Measurements from ENCODE around the gene BTBD9. TPM values are rescaled to one million over a fixed set of nuclear protein-coding genes. Genes with fewer than 3 reads are reported as not detected.

Gene BTBD9
- total RNA-seq, 4 donors from 2014 or later = 15.4 to 50.0 (median 21.9) TPM

DNA sequence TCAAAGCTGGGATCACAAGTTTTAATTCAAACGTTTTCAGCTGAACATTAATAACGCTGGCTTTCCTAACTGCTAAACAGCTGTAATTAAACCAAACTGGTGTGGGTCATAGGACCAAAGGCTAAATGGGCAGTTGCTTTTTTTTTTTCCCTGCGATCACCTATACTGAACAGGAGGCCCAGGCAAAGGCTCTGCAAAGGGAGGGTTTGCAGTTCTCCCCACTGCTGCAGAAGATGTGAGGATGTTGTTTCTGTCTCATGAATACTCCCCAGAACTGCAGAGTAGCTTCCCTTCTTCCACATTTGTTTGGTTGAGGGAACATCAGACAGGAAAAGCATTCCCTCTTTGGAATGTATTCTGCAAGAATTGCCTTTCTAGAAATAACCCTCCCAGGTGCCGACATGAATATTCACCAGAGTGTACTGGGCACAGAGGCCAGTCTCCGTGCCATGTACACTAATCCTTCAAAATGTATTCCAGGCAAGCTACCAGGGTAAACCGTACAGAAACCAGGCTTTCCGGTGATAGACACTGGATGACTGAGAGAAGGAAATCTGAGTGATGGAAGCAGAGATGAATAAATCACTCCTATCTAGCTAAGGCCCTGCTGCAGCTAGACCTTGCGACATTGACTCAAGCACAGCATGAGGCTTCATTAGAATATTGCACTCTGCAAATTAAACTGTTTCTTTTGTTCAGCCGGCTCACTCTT, 370.1 kb downstream of the BTBD9 start:
- H3K4me1 ChIP-seq = no peaks in the 10 kb centered on the region
- DNase-seq (ENCODE audit: low spot score in 2 of 2) = no peak
- no peak overlapping the region for H3K4me3 ChIP-seq
- 79% methylated on average over 9 of the region's 9 CpGs for WGBS
- no peak overlapping the region for H3K27ac ChIP-seq
- H3K36me3 ChIP-seq = no peaks in the 10 kb centered on the region
- TF ChIP-seq EP300 (IDR thresholded peaks at IDR 0.05) (no peak), POLR2A (IDR thresholded peaks at IDR 0.05) (no peak), POLR2AphosphoS5 (IDR thresholded peaks at IDR 0.05) (no peak)
- TF ChIP-seq, protein P1, sequence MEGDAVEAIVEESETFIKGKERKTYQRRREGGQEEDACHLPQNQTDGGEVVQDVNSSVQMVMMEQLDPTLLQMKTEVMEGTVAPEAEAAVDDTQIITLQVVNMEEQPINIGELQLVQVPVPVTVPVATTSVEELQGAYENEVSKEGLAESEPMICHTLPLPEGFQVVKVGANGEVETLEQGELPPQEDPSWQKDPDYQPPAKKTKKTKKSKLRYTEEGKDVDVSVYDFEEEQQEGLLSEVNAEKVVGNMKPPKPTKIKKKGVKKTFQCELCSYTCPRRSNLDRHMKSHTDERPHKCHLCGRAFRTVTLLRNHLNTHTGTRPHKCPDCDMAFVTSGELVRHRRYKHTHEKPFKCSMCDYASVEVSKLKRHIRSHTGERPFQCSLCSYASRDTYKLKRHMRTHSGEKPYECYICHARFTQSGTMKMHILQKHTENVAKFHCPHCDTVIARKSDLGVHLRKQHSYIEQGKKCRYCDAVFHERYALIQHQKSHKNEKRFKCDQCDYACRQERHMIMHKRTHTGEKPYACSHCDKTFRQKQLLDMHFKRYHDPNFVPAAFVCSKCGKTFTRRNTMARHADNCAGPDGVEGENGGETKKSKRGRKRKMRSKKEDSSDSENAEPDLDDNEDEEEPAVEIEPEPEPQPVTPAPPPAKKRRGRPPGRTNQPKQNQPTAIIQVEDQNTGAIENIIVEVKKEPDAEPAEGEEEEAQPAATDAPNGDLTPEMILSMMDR (IDR thresholded peaks at IDR 0.05) = no peak
- H3K27me3 ChIP-seq = no peaks in the 10 kb centered on the region
- H3K9me3 ChIP-seq = no peaks in the 10 kb centered on the region

GRCh38 chr6:38268342-38268741, 371.4 kb downstream of the BTBD9 start:
- H3K4me1 ChIP-seq = no peaks in the 10 kb centered on the region
- no peak for DNase-seq (ENCODE audit: low spot score in 2 of 2)
- no peaks in the 10 kb centered on the region for H3K36me3 ChIP-seq
- WGBS = 85% methylated on average over 4 of the region's 4 CpGs
- no peak overlapping the region for H3K4me3 ChIP-seq
- no peaks in the 10 kb centered on the region for H3K9me3 ChIP-seq
- H3K27me3 ChIP-seq = no peaks in the 10 kb centered on the region
- TF ChIP-seq POLR2AphosphoS5 (IDR thresholded peaks at IDR 0.05) (no peak), EP300 (IDR thresholded peaks at IDR 0.05) (no peak), POLR2A (IDR thresholded peaks at IDR 0.05) (no peak)
- TF ChIP-seq, protein P1 (IDR thresholded peaks at IDR 0.05) = no peak
- H3K27ac ChIP-seq = no peak overlapping the region

DNA sequence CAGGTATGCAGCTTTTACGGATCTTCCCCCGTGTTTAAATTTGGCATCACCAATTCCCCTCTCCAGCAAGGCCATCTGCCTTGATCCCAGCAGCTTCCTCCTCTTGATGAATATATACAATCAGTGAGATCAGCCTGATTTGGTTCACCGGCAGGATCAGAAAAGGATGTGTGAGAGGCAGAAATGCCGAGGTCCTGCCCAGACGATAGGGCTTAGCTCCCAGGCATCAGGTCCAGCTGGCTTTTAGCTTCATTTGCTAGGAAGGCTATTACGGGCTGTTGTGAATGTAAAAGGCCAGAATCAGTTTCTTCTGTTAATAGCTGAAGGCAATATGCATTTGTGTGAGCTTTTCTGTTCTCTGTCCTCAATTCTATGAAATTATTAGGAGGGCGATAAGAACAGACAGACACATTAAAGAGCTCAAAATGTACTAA, 372.8 kb downstream of the BTBD9 start:
- no peak for DNase-seq (ENCODE audit: low spot score in 2 of 2)
- 91% methylated on average over 7 of the region's 7 CpGs for WGBS
- Histone ChIP-seq H3K27me3 (no peaks in the 10 kb centered on the region), H3K36me3 (no peaks in the 10 kb centered on the region), H3K4me1 (no peaks in the 10 kb centered on the region), H3K4me3 (no peak overlapping the region), H3K27ac (no peak overlapping the region), H3K9me3 (no peaks in the 10 kb centered on the region)
- no peak for TF ChIP-seq POLR2AphosphoS5 (IDR thresholded peaks at IDR 0.05)
- TF ChIP-seq EP300 (IDR thresholded peaks at IDR 0.05) = no peak
- TF ChIP-seq, protein P1 (IDR thresholded peaks at IDR 0.05) = no peak

DNA sequence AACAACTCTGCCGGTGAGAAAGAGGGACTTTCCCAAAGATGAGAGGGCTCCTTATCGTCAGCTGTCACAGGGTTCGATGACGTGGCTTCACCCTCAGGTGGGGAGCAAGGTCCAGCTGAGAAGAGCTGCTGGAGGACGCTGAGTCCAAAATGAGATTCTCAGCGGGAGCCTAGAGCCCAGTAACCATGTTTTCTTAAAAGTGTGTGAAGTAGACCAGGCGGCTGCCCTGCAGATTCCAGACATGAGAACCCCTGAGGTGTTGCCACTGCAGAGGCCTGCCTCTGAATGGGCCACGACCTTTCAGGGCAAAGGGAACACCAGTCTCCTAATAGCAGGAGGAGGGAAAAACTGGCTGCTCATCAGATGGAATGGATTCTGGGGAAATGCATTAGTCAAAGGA, 375.1 kb downstream of the BTBD9 start:
- WGBS = 83% methylated on average over 8 of the region's 8 CpGs
- Histone ChIP-seq H3K9me3 (no peaks in the 10 kb centered on the region), H3K27me3 (no peaks in the 10 kb centered on the region), H3K4me1 (no peaks in the 10 kb centered on the region), H3K36me3 (no peaks in the 10 kb centered on the region), H3K27ac (no peak overlapping the region), H3K4me3 (no peak overlapping the region)
- no peak for DNase-seq (ENCODE audit: low spot score in 2 of 2)
- TF ChIP-seq POLR2AphosphoS5 (IDR thresholded peaks at IDR 0.05) = no peak
- TF ChIP-seq, protein P1 (IDR thresholded peaks at IDR 0.05) = no peak

DNA sequence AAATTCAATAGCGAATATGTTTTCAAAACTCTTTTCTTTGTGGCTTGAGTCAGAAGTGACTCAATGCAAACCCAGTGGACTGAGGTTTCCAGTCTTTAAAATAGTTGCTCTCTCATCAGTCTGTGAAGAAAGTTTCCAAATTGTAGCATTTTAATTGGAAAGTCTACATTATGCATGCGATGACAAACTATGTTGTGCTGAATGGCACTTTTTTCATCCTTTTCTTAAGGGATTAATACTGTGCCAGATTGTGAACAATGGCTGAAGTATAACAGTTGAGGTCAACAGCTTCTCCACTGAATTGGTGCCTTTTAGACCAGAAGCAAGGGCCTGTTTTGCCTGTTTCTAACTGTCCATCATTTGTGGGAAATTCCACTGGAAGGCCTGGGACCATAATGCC, 377.1 kb downstream of the BTBD9 start:
- H3K27ac ChIP-seq = no peak overlapping the region
- no peak for DNase-seq (ENCODE audit: low spot score in 2 of 2)
- H3K4me3 ChIP-seq = no peak overlapping the region
- H3K36me3 ChIP-seq = no peaks in the 10 kb centered on the region
- H3K4me1 ChIP-seq = no peaks in the 10 kb centered on the region
- TF ChIP-seq POLR2AphosphoS5 (IDR thresholded peaks at IDR 0.05) = no peak
- TF ChIP-seq, protein P1 (IDR thresholded peaks at IDR 0.05) = no peak
- TF ChIP-seq POLR2A (IDR thresholded peaks at IDR 0.05) = no peak
- TF ChIP-seq EP300 (IDR thresholded peaks at IDR 0.05) = no peak
- no peaks in the 10 kb centered on the region for H3K9me3 ChIP-seq
- WGBS = 82% methylated on average over 2 of the region's 2 CpGs
- H3K27me3 ChIP-seq = no peaks in the 10 kb centered on the region
